Ecto neural progenitor cell (in vitro differentiated cells): Measurements from ENCODE around the gene HK3.
"Not testable (repeated sequence)": the region's sequence is repeated elsewhere in the genome, so short reads cannot be mapped to it uniquely, and the experiment has no call there.

ENCODE experiments used
- DNase-seq: peaks from one replicate; pipeline ENCODE4 v3.0.0-alpha.2; 2018; ENCODE audit warnings: low spot score

HK3 gene

GRCh38 chr5:176882567-176882903 is 16.6 kb downstream of the HK3 start:
- no peak for DNase-seq

GRCh38 chr5:176881816-176882566 is 17.2 kb downstream of the HK3 start:
- DNase-seq = no peak

- no peak for DNase-seq
Observed at GRCh38 chr5:176881021-176881749, 18.0 kb downstream of the HK3 start.

DNA sequence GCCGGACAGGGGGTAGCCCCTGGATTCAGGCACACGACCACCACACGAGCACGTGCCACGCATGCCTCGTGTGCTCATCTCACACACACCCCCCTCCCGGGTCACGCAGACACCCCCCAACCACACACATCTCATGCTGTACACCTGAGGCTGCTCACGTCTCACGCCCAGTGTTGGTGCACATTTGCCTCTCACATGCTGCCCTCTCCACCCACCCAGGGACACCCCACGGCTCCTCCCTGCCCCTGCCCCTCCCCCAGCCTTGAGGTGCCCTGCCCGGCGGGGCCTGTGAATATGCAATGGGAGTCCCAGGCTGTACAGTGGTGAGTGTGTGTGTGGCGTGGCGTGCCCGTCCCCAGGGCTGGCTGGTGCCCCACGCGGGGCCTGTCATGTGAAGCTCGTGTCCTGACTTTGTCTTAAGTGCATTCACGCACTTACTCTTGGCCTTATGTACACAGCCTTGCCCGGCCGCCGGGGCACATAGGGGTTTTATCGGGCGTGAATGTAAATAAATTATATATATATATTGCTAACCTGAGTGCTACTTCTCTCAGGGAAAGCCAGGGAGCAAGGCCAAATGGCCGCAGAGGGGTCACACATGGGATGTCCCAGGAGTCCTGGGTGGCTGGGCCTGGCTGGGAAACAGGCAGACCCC is 18.7 kb downstream of the HK3 start:
- DNase-seq = no peak

- no peak for DNase-seq
Observed at GRCh38 chr5:176879663-176880361, 19.3 kb downstream of the HK3 start.

DNA sequence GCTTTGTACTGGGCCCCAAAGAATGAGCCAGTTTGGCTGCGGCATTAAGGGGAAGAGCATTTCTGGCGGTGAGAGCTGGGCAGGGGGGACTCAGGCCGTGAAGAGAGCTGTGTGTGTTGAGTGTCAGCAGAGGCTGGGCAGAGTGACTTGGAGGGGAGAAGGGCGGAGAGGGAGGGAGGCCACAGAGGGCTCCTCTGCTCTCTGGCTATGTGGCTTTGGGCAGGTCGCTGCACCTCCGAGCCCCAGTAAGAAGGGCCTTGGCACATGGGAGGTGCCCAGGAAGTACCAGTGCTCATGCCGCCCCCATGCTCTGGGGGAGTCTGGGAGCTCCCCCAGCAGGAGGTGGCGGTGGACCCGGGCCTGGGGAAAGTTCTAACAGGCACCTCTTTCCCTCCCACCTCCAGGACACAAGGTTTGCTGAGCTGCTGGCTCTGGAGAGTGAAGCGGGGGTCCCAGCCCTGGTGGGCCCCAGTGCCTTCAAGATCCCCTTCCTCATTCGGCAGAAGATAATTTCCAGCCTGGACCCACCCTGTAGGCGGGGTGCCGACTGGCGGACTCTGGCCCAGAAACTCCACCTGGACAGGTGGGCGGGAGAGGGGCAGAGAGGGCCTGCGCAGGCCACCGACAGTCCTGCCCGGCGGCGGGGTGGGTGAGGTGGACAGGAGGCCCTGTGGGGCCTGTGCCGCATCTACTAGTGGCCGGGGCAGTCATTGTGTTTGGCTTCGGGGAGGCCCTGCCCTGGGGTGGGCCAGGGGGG is 20.1 kb downstream of the HK3 start:
- no peak for DNase-seq

DNA sequence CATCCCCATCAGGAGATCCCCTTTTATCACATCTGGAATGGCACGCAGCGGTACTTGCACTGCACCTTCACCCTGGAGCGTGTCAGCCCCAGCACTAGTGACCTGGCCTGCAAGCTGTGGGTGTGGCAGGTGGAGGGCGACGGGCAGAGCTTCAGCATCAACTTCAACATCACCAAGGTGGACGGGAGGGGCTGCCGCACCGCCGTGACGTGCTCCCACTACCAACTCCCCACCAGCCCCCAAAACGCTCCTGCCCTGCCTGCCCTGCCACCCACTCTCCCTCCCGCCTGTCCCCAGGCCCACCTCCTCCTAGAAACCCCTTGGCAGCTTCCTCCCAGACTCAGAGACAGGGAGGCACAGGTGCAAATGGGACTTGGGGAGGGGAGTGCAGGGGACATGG is 20.7 kb downstream of the HK3 start:
- no peak for DNase-seq

- no peak for DNase-seq
Observed at GRCh38 chr5:176877793-176878331, 21.3 kb downstream of the HK3 start.

DNA sequence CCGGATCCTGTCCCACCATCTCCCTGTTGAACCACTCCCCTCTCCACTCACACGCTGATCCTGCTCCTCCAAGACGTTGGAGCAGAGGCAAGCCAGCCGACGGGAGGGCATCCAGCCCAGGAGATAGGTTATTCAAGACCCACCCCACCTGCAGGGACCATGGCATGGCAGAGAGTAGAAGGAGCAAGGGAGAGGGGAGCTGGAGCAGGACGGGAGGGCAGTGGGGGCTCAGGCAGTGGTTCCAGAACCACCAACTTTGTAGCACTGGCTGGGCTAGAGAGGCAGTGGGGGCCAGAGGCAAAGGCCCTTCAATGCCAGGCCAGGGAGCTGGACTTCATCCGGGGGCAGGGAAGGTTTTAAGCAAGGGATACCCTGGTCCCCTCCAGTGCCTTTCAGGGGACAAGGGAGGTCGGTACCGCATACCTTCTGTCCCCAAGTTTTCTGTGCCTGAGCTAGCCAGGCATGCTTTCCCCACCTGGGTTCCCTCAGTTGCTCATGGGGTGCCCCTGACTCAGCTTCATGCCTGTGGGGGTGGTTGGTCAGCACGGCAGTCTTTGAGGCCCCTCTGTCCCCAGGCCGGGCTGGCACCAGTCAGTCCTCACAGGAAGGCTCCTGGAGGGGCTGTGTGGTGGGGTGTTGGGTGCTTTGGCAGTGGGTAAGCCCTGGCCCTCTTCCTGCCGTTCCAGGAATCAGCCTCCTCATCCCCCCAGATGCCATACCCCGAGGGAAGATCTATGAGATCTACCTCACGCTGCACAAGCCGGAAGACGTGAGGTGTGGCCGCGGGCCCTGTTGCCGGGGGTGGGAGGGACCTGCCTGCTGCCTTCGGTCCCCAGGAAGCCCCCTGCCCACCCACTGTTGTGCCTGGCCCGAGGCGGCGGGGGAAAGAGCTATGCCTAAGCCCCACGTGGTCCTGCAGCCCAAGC is 22.4 kb downstream of the HK3 start:
- DNase-seq = no peak

DNA sequence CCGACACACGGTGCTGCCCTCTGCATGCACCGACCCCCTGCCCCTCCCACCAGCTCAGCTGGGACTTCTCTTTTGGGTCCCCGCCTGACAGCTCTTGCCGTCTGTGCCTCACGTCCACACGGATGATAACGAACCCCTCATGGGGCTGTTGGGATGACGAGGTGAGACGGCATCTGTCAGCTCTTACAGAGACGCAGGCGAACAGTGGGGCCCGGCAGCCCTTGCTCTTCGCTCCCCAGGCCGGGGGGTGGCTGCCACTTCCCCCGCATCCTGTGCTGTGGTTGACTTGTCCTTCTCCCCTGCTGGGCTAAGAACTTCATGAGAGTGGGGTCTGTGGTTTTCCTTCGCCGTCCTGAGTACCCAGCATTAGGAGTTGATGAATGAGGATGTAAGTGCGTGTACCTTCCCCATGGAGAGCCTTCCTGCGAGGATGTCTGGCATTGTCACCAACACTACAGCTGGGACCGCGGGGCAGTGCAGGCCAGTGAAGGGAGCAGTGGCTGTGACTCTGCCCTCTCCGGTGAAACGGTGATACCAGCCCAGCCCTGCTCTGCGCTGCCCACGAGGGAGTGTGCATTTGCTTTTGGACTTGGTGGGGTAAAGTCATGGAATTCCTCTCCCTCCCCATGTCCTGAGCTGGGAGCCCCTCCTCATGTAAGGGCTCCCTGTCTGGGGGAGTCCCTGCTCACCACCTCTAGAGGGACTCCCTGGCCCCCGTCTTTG is 23.2 kb downstream of the HK3 start:
- DNase-seq = no peak

GRCh38 chr5:176875014-176875550 is 24.1 kb downstream of the HK3 start:
- DNase-seq = no peak

- DNase-seq = no peak
Observed at GRCh38 chr5:176874198-176874780, 24.9 kb downstream of the HK3 start.

DNA sequence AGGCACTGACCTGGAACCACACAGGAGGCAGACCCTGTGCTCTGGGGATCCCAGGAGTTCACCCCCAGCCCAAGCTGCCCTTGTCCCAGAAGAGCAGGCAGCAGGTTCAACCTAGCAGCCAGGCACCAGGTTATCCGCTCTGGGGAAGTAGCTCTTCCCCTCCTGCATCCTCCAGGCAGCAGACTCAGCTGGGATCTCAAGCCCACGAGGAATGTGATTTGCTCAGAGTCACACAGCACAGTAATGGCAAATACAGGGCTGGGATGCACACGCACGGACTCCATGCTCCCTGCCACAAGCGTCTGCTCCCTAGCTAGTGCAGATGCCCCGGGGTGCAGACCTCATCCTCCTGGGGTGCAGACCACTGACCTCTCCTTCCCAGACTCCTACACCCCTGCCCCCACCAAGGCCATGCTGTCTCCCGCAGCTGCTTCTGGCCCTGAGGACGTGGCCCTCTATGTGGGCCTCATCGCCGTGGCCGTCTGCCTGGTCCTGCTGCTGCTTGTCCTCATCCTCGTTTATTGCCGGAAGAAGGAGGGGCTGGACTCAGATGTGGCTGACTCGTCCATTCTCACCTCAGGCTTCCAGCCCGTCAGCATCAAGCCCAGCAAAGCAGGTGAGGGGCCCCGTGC is 25.5 kb downstream of the HK3 start:
- DNase-seq = no peak

DNA sequence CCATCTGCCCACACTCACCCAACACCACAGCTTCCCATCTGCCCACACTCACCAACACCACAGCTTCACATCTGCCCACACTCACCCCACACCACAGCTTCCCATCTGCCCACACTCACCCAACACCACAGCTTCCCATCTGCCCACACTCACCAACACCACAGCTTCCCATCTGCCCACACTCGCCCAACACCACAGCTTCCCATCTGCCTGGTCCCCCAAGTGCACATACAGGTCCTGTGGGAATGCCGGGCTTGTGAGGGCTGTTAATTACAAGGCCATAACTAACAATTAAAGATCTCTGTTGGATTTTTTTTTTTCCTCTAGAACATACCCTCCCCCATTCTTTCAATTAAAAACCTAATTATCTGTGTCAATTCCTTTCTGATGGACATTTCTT is 26.1 kb downstream of the HK3 start:
- not testable (repeated sequence) for DNase-seq

GRCh38 chr5:176872586-176872985 is 26.6 kb downstream of the HK3 start:
- DNase-seq = not testable (repeated sequence)

- DNase-seq = not testable (repeated sequence)
Observed at GRCh38 chr5:176870644-176871043, 28.5 kb downstream of the HK3 start.

- DNase-seq = peak; percentile 85
Observed at GRCh38 chr5:176870110-176870591, 29.0 kb downstream of the HK3 start.

GRCh38 chr5:176869501-176870109 is 29.5 kb downstream of the HK3 start:
- no peak for DNase-seq
